Measurements from ENCODE around the gene FAM20C.

FAM20C gene

DNA sequence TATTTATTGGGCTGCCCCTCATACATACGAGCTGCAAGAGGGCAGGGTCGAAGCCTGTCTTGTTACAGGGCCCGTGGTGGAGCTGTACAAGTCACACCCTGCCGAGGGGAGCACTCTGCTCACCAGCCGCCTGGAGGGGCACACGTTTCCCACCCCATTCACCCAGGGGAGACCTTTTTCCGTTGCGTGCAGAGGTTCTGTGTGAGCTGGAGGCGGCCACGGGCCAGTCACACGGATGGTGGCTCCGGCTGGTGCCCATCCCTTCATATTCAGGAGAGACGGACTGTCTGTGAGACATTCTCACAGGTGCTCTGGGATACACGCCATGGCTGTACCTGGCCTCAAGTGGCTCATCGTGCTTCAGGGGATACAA, 47.9 kb upstream of the FAM20C start:
- POLR2A ChIA-PET = no interaction called here
- CTCF ChIA-PET = no interaction called here
- H3K4me3 ChIP-seq (ENCODE audit: low read depth, low read length) = no peak overlapping the region

DNA sequence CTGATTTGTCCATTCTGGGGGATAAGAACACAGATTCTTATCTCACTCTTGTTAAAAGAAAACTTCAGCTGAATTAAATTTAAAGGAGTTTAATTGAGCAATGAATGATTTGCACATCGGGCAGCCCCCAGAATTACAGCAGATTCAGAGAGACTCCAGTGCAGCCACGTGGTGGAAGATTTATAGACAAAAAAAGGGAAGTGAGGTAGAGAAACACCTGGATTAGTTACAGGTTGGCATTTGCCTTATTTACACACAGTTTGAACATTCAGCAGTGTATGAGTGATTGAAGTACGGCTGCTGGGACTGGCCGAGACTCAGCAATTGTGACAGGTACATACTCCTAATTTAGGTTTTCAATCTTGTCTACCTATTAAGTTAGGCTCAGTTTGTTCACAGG, 46.5 kb upstream of the FAM20C start:
- Histone ChIP-seq H3K4me3 (ENCODE audit: low read depth, low read length) (no peak overlapping the region), H3K27ac (ENCODE audit: extremely low read depth, low read depth, low read length) (no peak overlapping the region), H3K9me3 (ENCODE audit: control insufficient read depth, insufficient read depth, low read depth, low read length) (no peaks in the 10 kb centered on the region), H3K36me3 (ENCODE audit: control insufficient read depth in 2 of 2, insufficient read depth in 1 of 2, low read length in 2 of 2) (peaks cover 0 to 15% of the 10 kb centered on the region in 2 experiments; a peak in 1 of 3 replicates), H3K4me1 (ENCODE audit: control insufficient read depth, insufficient read depth, low read length) (no peaks in the 10 kb centered on the region)
- ChIA-PET CTCF (interaction anchor here (0.5 kb wide), 1 partner anchor 130 kb away, joined by 4 read pairs; no protein-coding TSS in a partner anchor), POLR2A (no interaction called here)
- TF ChIP-seq KLF10 (tag by site-specific recombination; IDR thresholded peaks at IDR 0.05) = no peak
- TF ChIP-seq ZNF354C (tag by site-specific recombination; IDR thresholded peaks at IDR 0.05; ENCODE audit: borderline replicate concordance, low read depth) = no peak
- TF ChIP-seq ZNF48 (tag by site-specific recombination; IDR thresholded peaks at IDR 0.05) = no peak
- no peak for TF ChIP-seq ZNF423 (tag by site-specific recombination; IDR thresholded peaks at IDR 0.05)
- TF ChIP-seq BCL11A (tag by site-specific recombination; IDR thresholded peaks at IDR 0.05; ENCODE audit: low read depth) = no peak
- TF ChIP-seq, protein P1, sequence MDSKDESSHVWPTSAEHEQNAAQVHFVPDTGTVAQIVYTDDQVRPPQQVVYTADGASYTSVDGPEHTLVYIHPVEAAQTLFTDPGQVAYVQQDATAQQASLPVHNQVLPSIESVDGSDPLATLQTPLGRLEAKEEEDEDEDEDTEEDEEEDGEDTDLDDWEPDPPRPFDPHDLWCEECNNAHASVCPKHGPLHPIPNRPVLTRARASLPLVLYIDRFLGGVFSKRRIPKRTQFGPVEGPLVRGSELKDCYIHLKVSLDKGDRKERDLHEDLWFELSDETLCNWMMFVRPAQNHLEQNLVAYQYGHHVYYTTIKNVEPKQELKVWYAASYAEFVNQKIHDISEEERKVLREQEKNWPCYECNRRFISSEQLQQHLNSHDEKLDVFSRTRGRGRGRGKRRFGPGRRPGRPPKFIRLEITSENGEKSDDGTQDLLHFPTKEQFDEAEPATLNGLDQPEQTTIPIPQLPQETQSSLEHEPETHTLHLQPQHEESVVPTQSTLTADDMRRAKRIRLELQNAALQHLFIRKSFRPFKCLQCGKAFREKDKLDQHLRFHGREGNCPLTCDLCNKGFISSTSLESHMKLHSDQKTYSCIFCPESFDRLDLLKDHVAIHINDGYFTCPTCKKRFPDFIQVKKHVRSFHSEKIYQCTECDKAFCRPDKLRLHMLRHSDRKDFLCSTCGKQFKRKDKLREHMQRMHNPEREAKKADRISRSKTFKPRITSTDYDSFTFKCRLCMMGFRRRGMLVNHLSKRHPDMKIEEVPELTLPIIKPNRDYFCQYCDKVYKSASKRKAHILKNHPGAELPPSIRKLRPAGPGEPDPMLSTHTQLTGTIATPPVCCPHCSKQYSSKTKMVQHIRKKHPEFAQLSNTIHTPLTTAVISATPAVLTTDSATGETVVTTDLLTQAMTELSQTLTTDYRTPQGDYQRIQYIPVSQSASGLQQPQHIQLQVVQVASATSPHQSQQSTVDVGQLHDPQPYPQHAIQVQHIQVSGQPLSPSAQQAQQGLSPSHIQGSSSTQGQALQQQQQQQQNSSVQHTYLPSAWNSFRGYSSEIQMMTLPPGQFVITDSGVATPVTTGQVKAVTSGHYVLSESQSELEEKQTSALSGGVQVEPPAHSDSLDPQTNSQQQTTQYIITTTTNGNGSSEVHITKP (tag by site-specific recombination; IDR thresholded peaks at IDR 0.05) = no peak
- TF ChIP-seq ZNF184 (tag by site-specific recombination; IDR thresholded peaks at IDR 0.05) = no peak
- no peak for TF ChIP-seq ZBTB20 (tag by site-specific recombination; IDR thresholded peaks at IDR 0.05)
- TF ChIP-seq ZSCAN23 (tag by site-specific recombination; IDR thresholded peaks at IDR 0.05) = no peak
- no peak for TF ChIP-seq ZNF302 (tag by site-specific recombination; IDR thresholded peaks at IDR 0.05; ENCODE audit: low read depth)
- TF ChIP-seq, protein P2, sequence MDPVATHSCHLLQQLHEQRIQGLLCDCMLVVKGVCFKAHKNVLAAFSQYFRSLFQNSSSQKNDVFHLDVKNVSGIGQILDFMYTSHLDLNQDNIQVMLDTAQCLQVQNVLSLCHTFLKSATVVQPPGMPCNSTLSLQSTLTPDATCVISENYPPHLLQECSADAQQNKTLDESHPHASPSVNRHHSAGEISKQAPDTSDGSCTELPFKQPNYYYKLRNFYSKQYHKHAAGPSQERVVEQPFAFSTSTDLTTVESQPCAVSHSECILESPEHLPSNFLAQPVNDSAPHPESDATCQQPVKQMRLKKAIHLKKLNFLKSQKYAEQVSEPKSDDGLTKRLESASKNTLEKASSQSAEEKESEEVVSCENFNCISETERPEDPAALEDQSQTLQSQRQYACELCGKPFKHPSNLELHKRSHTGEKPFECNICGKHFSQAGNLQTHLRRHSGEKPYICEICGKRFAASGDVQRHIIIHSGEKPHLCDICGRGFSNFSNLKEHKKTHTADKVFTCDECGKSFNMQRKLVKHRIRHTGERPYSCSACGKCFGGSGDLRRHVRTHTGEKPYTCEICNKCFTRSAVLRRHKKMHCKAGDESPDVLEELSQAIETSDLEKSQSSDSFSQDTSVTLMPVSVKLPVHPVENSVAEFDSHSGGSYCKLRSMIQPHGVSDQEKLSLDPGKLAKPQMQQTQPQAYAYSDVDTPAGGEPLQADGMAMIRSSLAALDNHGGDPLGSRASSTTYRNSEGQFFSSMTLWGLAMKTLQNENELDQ (tag by site-specific recombination; IDR thresholded peaks at IDR 0.05; ENCODE audit: low read depth) = no peak
- TF ChIP-seq SP7 (tag by site-specific recombination; IDR thresholded peaks at IDR 0.05) = no peak

More for the DNA sequence above, 47.9 kb upstream of the FAM20C start:
- Histone ChIP-seq H3K9me3 (ENCODE audit: control insufficient read depth, insufficient read depth, low read depth, low read length) (no peaks in the 10 kb centered on the region), H3K4me1 (ENCODE audit: control insufficient read depth, insufficient read depth, low read length) (no peaks in the 10 kb centered on the region), H3K36me3 (ENCODE audit: control insufficient read depth in 2 of 2, insufficient read depth in 1 of 2, low read length in 2 of 2) (peaks cover 0 to 15% of the 10 kb centered on the region in 2 experiments; a peak in 1 of 3 replicates), H3K27ac (ENCODE audit: extremely low read depth, low read depth, low read length) (no peak overlapping the region)
- TF ChIP-seq ZNF501 (tag by site-specific recombination; IDR thresholded peaks at IDR 0.05) (no peak), ZNF266 (tag by site-specific recombination; IDR thresholded peaks at IDR 0.05; ENCODE audit: low read depth) (no peak), ZNF791 (tag by site-specific recombination; IDR thresholded peaks at IDR 0.05) (no peak), ZNF274 (IDR thresholded peaks at IDR 0.05; ENCODE audit: low read length) (no peak), ZNF274 (tag by site-specific recombination; IDR thresholded peaks at IDR 0.05; ENCODE audit: borderline replicate concordance) (no peak), PRDM1 (tag by site-specific recombination; IDR thresholded peaks at IDR 0.05) (no peak), ZNF677 (tag by site-specific recombination; IDR thresholded peaks at IDR 0.05) (no peak), OVOL3 (tag by site-specific recombination; IDR thresholded peaks at IDR 0.05) (no peak), MEIS1 (CRISPR knock-in tag; IDR thresholded peaks at IDR 0.05; ENCODE audit: borderline replicate concordance) (no peak), IKZF3 (tag by site-specific recombination; IDR thresholded peaks at IDR 0.05) (no peak), ZSCAN23 (tag by site-specific recombination; IDR thresholded peaks at IDR 0.05) (no peak), WT1 (tag by site-specific recombination; IDR thresholded peaks at IDR 0.05) (no peak), ZBTB7A (tag by site-specific recombination; IDR thresholded peaks at IDR 0.05; ENCODE audit: low read depth) (no peak), ZNF112 (tag by site-specific recombination; IDR thresholded peaks at IDR 0.05) (no peak), YY1 (tag by site-specific recombination; IDR thresholded peaks at IDR 0.05) (no peak), ZBTB20 (tag by site-specific recombination; IDR thresholded peaks at IDR 0.05) (no peak), ZNF16 (tag by site-specific recombination; IDR thresholded peaks at IDR 0.05; ENCODE audit: low read depth) (no peak)
- TF ChIP-seq, protein P3, sequence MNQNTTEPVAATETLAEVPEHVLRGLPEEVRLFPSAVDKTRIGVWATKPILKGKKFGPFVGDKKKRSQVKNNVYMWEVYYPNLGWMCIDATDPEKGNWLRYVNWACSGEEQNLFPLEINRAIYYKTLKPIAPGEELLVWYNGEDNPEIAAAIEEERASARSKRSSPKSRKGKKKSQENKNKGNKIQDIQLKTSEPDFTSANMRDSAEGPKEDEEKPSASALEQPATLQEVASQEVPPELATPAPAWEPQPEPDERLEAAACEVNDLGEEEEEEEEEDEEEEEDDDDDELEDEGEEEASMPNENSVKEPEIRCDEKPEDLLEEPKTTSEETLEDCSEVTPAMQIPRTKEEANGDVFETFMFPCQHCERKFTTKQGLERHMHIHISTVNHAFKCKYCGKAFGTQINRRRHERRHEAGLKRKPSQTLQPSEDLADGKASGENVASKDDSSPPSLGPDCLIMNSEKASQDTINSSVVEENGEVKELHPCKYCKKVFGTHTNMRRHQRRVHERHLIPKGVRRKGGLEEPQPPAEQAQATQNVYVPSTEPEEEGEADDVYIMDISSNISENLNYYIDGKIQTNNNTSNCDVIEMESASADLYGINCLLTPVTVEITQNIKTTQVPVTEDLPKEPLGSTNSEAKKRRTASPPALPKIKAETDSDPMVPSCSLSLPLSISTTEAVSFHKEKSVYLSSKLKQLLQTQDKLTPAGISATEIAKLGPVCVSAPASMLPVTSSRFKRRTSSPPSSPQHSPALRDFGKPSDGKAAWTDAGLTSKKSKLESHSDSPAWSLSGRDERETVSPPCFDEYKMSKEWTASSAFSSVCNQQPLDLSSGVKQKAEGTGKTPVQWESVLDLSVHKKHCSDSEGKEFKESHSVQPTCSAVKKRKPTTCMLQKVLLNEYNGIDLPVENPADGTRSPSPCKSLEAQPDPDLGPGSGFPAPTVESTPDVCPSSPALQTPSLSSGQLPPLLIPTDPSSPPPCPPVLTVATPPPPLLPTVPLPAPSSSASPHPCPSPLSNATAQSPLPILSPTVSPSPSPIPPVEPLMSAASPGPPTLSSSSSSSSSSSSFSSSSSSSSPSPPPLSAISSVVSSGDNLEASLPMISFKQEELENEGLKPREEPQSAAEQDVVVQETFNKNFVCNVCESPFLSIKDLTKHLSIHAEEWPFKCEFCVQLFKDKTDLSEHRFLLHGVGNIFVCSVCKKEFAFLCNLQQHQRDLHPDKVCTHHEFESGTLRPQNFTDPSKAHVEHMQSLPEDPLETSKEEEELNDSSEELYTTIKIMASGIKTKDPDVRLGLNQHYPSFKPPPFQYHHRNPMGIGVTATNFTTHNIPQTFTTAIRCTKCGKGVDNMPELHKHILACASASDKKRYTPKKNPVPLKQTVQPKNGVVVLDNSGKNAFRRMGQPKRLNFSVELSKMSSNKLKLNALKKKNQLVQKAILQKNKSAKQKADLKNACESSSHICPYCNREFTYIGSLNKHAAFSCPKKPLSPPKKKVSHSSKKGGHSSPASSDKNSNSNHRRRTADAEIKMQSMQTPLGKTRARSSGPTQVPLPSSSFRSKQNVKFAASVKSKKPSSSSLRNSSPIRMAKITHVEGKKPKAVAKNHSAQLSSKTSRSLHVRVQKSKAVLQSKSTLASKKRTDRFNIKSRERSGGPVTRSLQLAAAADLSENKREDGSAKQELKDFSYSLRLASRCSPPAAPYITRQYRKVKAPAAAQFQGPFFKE (tag by site-specific recombination; IDR thresholded peaks at IDR 0.05; ENCODE audit: borderline replicate concordance) = no peak
- TF ChIP-seq, protein P4, sequence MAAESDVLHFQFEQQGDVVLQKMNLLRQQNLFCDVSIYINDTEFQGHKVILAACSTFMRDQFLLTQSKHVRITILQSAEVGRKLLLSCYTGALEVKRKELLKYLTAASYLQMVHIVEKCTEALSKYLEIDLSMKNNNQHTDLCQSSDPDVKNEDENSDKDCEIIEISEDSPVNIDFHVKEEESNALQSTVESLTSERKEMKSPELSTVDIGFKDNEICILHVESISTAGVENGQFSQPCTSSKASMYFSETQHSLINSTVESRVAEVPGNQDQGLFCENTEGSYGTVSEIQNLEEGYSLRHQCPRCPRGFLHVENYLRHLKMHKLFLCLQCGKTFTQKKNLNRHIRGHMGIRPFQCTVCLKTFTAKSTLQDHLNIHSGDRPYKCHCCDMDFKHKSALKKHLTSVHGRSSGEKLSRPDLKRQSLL (tag by site-specific recombination; IDR thresholded peaks at IDR 0.05) = no peak
